ENCODE results near the gene GYG2. TPM values are rescaled to one million over a fixed set of nuclear protein-coding genes. Genes with fewer than 3 reads are reported as not detected.

The GYG2 gene
- total and polyA plus RNA-seq, 2 experiments from 2014 or later, result 17.6 to 63.8 TPM

GRCh38 chrX:2872671-2873277, 44.0 kb downstream of the GYG2 start:
- no peaks in the 10 kb centered on the region for H3K27me3 ChIP-seq (ENCODE audit: insufficient read depth)
- H2AFZ ChIP-seq, result no peak overlapping the region
- H4K20me1 ChIP-seq (replicated peaks; ENCODE audit: insufficient read depth), result no peaks in the 10 kb centered on the region
- no peak for DNase-seq (ENCODE audit: low spot score)
- H3K27ac ChIP-seq (ENCODE audit: low read depth), result 0 out of 2 replicates have a peak overlapping the region, but pooled peaks have one; percentile 3
- H3K36me3 ChIP-seq (ENCODE audit: insufficient read depth), result no peaks in the 10 kb centered on the region
- TF ChIP-seq, protein P1, sequence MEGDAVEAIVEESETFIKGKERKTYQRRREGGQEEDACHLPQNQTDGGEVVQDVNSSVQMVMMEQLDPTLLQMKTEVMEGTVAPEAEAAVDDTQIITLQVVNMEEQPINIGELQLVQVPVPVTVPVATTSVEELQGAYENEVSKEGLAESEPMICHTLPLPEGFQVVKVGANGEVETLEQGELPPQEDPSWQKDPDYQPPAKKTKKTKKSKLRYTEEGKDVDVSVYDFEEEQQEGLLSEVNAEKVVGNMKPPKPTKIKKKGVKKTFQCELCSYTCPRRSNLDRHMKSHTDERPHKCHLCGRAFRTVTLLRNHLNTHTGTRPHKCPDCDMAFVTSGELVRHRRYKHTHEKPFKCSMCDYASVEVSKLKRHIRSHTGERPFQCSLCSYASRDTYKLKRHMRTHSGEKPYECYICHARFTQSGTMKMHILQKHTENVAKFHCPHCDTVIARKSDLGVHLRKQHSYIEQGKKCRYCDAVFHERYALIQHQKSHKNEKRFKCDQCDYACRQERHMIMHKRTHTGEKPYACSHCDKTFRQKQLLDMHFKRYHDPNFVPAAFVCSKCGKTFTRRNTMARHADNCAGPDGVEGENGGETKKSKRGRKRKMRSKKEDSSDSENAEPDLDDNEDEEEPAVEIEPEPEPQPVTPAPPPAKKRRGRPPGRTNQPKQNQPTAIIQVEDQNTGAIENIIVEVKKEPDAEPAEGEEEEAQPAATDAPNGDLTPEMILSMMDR (conservative IDR thresholded peaks at IDR 0.05; ENCODE audit: low read depth in 2 of 2), result no peak
- no peak for TF ChIP-seq NANOG (IDR thresholded peaks at IDR 0.05; ENCODE audit: borderline replicate concordance)
- no peak for TF ChIP-seq CREB1 (CRISPR knock-in tag; IDR thresholded peaks at IDR 0.05; ENCODE audit: low read depth)
- TF ChIP-seq ZNF331 (CRISPR knock-in tag; IDR thresholded peaks at IDR 0.05; ENCODE audit: low read depth), result no peak
- no peak for TF ChIP-seq EZH2phosphoT487 (IDR thresholded peaks at IDR 0.05; ENCODE audit: unreplicated experiment)
- TF ChIP-seq POLR2AphosphoS5 (IDR thresholded peaks at IDR 0.05; ENCODE audit: low read depth), result no peak
- TF ChIP-seq EZH2 (IDR thresholded peaks at IDR 0.05; ENCODE audit: low read depth, unreplicated experiment), result no peak
- TF ChIP-seq ZNF462 (CRISPR knock-in tag; IDR thresholded peaks at IDR 0.05), result no peak
- no peak for TF ChIP-seq ETS1 (IDR thresholded peaks at IDR 0.05)
- no peak for TF ChIP-seq STAT1 (IDR thresholded peaks at IDR 0.05; ENCODE audit: unreplicated experiment)
- no peak for TF ChIP-seq JUNB (IDR thresholded peaks at IDR 0.05; ENCODE audit: unreplicated experiment)
- Mint-ChIP-seq H3K27ac (no peak overlapping the region), H3K36me3 (ENCODE audit: low read depth) (peaks cover 40% of the 10 kb centered on the region), H3K27me3 (ENCODE audit: insufficient read depth, low read depth, poor library complexity) (peaks cover 1% of the 10 kb centered on the region), H3K4me3 (no peak overlapping the region), H3K9me3 (no peaks in the 10 kb centered on the region; the same call in 2 of the 3 replicates), H3K4me1 (peaks cover 12% of the 10 kb centered on the region; the same call in 2 of the 3 replicates)
- H3K4me3 ChIP-seq, result no peak overlapping the region
- no peak overlapping the region for H3K4me2 ChIP-seq
- H3K79me2 ChIP-seq (replicated peaks; ENCODE audit: insufficient read depth), result no peaks in the 10 kb centered on the region
- no peak for ATAC-seq
- H3K4me1 ChIP-seq (ENCODE audit: insufficient read depth), result no peaks in the 10 kb centered on the region
- no peaks in the 10 kb centered on the region for H3F3A ChIP-seq (replicated peaks; ENCODE audit: low read depth)
- H3K9me2 ChIP-seq (ENCODE audit: insufficient read depth), result no peaks in the 10 kb centered on the region
